Omental fat pad (tissue), 4 donors: ENCODE results near the gene LCN12. TPM values are rescaled to one million over a fixed set of nuclear protein-coding genes. Genes with fewer than 3 reads are reported as not detected.

ENCODE experiments used
- ATAC-seq: fragments of 150-250 bp; one replicate; pipeline ENCODE4 v1.9.1; 2016; ENCODE audit warnings: mild to moderate bottlenecking, moderate library complexity; ENCODE audit not compliant: low FRiP score
- DNase-seq: peaks from one replicate; pipeline ENCODE4 v3.0.0-alpha.2; 2019; ENCODE audit warnings: low spot score
- total RNA-seq, 4 donors: library from RNA; depleted of rRNA; stranded (reverse); fragments of >200 nt; gene quantifications; one replicate each; pipeline ENCODE4 v1.1.0, GENCODE V29; 2016
- TF ChIP-seq, protein P1 (sequence below), 3 donors: fragments of 450-650 bp; IDR thresholded peaks; one replicate each; pipeline ENCODE4 v1.5.1; 2016 to 2017; ENCODE audit warnings: antibody characterized with exemption in 3 of 3, mild to moderate bottlenecking in 3 of 3, moderate library complexity in 2 of 3

The LCN12 gene, protein sequence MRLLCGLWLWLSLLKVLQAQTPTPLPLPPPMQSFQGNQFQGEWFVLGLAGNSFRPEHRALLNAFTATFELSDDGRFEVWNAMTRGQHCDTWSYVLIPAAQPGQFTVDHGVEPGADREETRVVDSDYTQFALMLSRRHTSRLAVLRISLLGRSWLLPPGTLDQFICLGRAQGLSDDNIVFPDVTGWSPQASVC
- under 1 TPM in 1 of 4 donors, not detected in 3; 0.46 TPM for total RNA-seq

DNA sequence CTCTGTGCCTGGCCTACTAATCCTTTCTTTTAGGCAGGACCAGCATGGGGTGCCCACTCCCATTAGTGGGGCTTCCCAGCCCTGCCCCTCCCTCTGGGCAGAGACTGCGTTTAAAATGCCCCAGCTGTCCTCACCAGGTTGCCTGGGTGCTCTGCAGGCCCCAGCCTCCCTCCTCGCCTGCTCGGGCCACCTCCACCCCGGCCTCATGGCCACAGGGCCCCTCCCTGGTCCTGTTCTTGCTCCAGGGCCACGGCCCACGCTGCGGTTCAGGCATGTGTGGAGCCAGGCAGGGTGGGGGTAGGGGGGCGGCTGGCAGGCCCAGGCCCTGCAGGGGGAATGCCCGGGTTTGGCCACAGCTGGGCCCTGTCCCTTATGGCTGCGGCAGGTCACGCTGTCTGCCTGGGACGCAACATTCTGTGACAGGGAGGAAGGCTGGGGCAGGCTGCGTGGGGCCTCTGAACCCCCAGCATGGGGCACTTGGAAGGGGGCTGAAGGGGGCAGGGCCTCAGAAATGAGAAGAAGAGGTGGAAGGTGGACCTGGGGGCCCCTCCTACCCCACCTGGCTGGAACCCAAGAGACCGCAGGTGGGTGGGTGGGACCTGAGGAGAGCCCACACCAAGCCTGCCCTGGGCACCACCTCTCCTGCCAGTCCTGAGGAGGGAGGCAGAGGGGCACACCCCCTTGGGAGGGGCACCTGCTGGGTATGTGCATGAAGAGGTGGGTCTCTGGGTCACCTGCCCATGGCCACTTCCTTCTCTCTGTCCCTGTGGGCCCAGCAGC lies at the start of gene LCN12:
Gene LCN12, plus strand, starts transcription at position 733 of the 780 bp plus-strand sequence. CDS start 55 bp downstream, outside the sequence.
- ATAC-seq (no peak), DNase-seq (no peak)
- TF ChIP-seq, protein P1, sequence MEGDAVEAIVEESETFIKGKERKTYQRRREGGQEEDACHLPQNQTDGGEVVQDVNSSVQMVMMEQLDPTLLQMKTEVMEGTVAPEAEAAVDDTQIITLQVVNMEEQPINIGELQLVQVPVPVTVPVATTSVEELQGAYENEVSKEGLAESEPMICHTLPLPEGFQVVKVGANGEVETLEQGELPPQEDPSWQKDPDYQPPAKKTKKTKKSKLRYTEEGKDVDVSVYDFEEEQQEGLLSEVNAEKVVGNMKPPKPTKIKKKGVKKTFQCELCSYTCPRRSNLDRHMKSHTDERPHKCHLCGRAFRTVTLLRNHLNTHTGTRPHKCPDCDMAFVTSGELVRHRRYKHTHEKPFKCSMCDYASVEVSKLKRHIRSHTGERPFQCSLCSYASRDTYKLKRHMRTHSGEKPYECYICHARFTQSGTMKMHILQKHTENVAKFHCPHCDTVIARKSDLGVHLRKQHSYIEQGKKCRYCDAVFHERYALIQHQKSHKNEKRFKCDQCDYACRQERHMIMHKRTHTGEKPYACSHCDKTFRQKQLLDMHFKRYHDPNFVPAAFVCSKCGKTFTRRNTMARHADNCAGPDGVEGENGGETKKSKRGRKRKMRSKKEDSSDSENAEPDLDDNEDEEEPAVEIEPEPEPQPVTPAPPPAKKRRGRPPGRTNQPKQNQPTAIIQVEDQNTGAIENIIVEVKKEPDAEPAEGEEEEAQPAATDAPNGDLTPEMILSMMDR (IDR thresholded peaks at IDR 0.05): no peak

DNA sequence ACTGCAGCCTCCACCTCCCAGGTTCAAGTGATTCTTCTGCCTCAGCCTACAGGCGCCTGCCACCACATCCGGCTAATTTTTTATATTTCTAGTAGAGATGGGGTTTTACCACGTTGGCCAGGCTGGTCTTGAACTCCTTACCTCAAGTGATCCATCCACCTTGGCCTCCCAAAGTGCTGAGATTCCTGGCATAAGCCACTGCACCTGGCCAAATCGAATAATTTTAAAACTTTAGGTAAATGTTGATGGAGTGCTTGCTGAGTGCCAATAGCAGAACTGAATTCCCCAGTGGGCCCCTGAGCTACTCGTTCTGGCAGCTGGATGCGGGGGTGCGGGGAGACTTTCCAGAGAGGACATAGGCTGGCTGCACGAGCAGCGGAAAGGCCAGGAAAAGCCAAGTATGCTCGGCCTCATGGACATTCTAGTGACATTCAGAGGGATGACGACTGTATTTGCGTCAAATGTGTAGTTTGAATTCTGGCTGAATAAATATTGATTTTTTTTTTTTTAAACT lies 49.0 kb upstream of the LCN12 start:
- TF ChIP-seq, protein P1 (IDR thresholded peaks at IDR 0.05): no peak
- DNase-seq (no peak), ATAC-seq (no peak)

DNA sequence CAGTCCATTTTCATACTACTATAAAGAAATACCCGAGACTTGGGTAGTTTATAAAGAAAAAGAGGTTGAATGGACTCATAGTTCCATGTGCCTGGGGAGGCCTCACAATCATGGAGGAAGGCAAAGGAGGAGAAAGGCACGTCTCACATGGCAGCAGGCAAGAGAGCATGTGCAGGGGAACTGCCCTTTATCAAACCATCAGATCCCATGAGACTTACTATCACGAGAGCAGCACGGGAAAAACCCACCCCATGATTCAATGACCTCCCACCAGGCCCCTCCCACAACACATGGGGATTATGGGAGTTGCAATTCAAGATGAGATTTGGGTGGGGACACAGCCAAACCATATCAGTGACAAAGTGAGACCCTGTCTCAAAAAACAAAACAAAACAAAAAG lies 45.8 kb upstream of the LCN12 start:
- ATAC-seq (no peak), DNase-seq (no peak)
- TF ChIP-seq, protein P1 (IDR thresholded peaks at IDR 0.05): no peak

DNA sequence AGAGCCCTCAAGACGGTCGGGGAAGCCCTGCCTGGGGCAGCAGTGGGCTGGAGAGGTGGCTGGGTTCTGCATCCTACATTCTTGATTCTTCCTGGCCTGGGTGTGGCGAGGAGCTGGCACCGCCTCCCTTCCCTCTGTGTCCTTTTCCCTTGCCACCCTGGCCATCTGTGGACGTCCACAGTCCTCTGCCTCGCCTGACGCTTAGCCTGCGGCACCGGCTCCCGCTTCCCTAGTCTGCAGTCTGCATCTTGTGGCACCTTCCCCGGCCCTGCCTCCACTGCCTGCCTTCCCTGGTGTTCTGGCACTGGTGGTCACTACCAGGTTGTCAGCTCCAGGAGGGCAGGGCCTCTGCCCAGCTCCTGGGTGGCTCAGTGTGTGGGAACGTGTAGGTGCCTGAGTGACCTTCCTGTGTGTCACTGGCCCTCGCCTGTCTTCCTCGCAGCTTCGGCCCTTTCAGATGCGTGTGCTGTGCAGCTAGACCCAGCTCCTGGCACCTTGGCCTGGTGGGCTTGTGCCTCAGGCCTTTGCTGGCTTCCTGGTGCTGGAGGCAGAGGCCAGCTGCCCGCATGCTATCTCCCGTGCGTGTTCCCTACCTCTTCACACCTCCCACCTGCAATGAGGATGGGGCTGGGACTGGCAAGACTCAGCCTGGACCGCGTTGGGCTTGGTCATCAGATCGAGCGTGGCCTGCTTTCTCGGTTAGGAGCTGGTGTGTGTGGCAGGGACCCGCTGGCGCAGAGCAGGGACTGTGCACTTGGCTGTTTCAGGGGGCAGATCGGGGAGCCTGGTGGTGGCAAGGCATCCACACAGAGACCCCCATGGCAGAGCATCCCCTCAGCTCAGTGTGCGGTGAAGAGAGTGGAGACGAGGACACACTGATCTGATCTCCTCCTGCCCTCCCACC lies 44.8 kb upstream of the LCN12 start:
- no peak for ATAC-seq
- TF ChIP-seq, protein P1 (IDR thresholded peaks at IDR 0.05): no peak
- DNase-seq: no peak

DNA sequence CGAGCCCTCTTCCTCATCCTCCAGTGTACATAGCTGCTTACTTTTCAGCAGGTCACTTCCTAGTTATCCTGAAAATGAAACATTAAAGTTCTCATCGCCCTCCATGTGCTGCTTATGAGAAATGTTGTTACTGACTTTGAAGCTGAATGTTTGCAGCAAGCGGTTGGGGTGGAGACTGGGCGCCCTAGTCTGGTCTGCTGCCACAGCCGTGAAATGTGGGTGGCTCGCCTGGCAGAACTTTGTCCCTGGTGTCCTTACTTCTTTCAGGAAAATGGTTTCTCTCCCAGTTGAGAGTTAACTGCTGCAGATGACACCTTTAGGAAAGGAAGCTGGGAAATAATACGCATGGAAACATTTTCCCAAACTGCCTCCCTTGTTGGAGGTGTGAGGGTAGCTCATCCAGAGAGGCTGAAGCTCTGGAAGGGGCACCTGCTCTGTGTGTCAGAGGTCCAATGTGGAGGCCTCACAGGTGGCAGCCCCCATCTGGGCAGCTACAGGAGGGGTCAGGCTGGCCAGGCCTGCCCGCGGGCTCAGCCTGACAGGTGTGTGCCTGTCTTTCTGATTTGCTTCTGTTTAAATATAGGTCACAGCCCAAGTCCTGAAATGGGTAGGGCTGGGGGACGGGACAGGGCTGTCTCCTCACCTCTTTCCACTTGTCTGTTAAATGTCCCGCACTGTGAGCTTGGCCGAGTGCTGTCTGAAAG lies 41.7 kb upstream of the LCN12 start:
- ATAC-seq (peak; percentile 42), DNase-seq (no peak)
- TF ChIP-seq, protein P1 (IDR thresholded peaks at IDR 0.05): no peak

DNA sequence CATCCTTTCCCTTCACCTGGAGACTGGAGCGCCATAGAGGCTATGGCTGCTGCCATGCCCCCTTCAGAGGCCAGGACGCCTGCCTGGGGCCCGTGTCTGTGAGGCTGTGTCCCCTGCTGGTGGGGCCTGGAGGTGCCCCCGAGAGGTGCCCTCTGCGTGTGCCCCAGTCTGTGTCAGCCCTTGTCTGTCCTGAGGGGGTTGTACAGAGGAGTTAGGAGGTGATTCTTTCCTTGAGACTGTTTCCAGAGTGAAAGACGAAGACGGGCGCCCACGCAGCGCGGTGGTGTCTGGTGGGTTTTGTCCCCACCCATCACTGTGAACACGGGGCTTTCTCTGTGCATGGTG lies 41.2 kb upstream of the LCN12 start:
- DNase-seq: no peak
- TF ChIP-seq, protein P1 (IDR thresholded peaks at IDR 0.05): no peak
- peak; percentile 17 for ATAC-seq
